Caco-2 (cell line): ENCODE data around the gene SSH2. TPM values are rescaled to one million over a fixed set of nuclear protein-coding genes. Genes with fewer than 3 reads are reported as not detected.

Experiments
- BruUV-seq: library from RNA; stranded (reverse); fragments of 400-500 nt; replicated peaks from 2 replicates; lab custom pipeline; 2021; lab: Mats Ljungman, UMichigan
- CTCF ChIA-PET: fragments of 300-600 bp; sonication (Branson Sonifier 250); formaldehyde crosslinking; loops from one replicate; lab custom pipeline; 2022; ENCODE audit warnings: antibody characterized with exemption; lab: Charles Lee
- POLR2A ChIA-PET: fragments of 300-600 bp; sonication (Branson Sonifier 250); formaldehyde crosslinking; loops from one replicate; lab custom pipeline; 2022; ENCODE audit warnings: antibody characterized with exemption; lab: Charles Lee
- DNase-seq, 2 experiments: peaks; one replicate each; pipeline versions ENCODE4 v3.0.0 to v3.0.0-alpha.2; 2020 to 2022
- H3K27me3 ChIP-seq: replicated peaks from 2 replicates; pipeline ENCODE4 v1.6.0; 2011; ENCODE audit warnings: low read length; ENCODE audit not compliant: control insufficient read depth, insufficient read depth
- H3K36me3 ChIP-seq: 2 replicates; pipeline ENCODE4 v1.5.1; 2011; ENCODE audit warnings: low read length; ENCODE audit not compliant: control insufficient read depth, insufficient read depth
- H3K4me1 ChIP-seq: fragments of 250-450 bp; sonication (Bioruptor Pico); 2 replicates; pipeline ENCODE4 v1.5.1; 2020; ENCODE audit warnings: mild to moderate bottlenecking
- H3K4me3 ChIP-seq: 2 replicates; pipeline ENCODE4 v1.5.1; 2011; ENCODE audit warnings: low read depth, mild to moderate bottlenecking, control low read depth, low read length
- H3K9me3 ChIP-seq: fragments of 250-450 bp; sonication (Bioruptor Pico); 2 replicates; pipeline ENCODE4 v1.5.1; 2020; ENCODE audit warnings: mild to moderate bottlenecking, moderate library complexity
- H3K27ac Mint-ChIP-seq: one replicate; pipeline ENCODE4 v1.8.0; 2022; ENCODE audit warnings: mixed read lengths; ENCODE audit not compliant: unreplicated experiment
- H3K27me3 Mint-ChIP-seq: one replicate; pipeline ENCODE4 v1.8.0; 2022; ENCODE audit warnings: mixed read lengths; ENCODE audit not compliant: insufficient read depth, unreplicated experiment
- H3K36me3 Mint-ChIP-seq: one replicate; pipeline ENCODE4 v1.8.0; 2022; ENCODE audit warnings: mild to moderate bottlenecking, mixed read lengths; ENCODE audit not compliant: insufficient read depth, unreplicated experiment
- H3K4me1 Mint-ChIP-seq: one replicate; pipeline ENCODE4 v1.8.0; 2022; ENCODE audit warnings: low read depth, mixed read lengths; ENCODE audit not compliant: unreplicated experiment
- H3K4me3 Mint-ChIP-seq: one replicate; pipeline ENCODE4 v1.8.0; 2022; ENCODE audit warnings: mild to moderate bottlenecking, moderate library complexity, mixed read lengths; ENCODE audit not compliant: unreplicated experiment
- H3K9me3 Mint-ChIP-seq: one replicate; pipeline ENCODE4 v1.8.0; 2022; ENCODE audit warnings: mixed read lengths; ENCODE audit not compliant: unreplicated experiment
- intact Hi-C: fragments of 100-400 bp; cut with micrococcal nuclease; formaldehyde crosslinking; loops from one replicate; pipeline ENCODE4 v1.10.0; 2022; ENCODE audit not compliant: unreplicated experiment
- total RNA-seq: library from RNA; stranded (reverse); gene quantifications from 2 replicates; pipeline ENCODE4 v1.2.3, GENCODE V29; 2022
- TF ChIP-seq, protein P1 (sequence below), 2 experiments: fragments of 200-600 bp in 1 of 2; IDR thresholded peaks; 1 replicate in 1 of 2; 2 replicates in 1 of 2; pipeline versions ENCODE4 v1.5.1 to v1.8.0; 2011 to 2022; ENCODE audit warnings: antibody characterized with exemption in 1 of 2, control low read depth in 1 of 2, inconsistent platforms in 1 of 2, low read depth in 1 of 2, low read length in 1 of 2, mild to moderate bottlenecking in 1 of 2, moderate library complexity in 1 of 2; ENCODE audit not compliant: insufficient read depth in 1 of 2, severe bottlenecking in 1 of 2, unreplicated experiment in 1 of 2

Gene SSH2
- total RNA-seq, 1 experiment from 2014 or later = 48.2 TPM

DNA sequence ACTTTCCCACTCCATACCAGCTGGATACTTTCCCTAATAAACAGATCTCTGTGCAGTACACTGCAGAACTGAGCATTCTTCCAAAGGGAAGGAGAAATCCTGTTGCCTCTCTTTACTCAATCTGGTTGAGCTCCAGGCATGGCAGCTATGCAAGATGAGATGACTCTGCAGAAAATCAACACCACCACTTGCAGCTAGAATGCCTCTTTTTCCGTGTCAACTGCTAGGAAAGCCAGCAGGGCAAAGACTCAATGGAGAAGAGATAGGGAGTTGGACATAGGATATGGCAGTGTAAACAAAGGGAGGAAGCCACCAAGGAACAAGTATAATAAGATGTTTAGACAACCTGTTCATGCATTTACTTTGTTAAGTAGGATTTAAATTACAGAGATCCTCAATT, 266.9 kb downstream of the SSH2 start:
- Mint-ChIP-seq H3K36me3 (peaks cover 29% of the 10 kb centered on the region), H3K4me1 (peaks cover 22% of the 10 kb centered on the region), H3K27me3 (no peaks in the 10 kb centered on the region), H3K4me3 (no peak overlapping the region), H3K9me3 (peaks cover 10% of the 10 kb centered on the region), H3K27ac (peak overlapping the region; percentile 28)
- ChIA-PET POLR2A (no interaction called here), CTCF (no interaction called here)
- Histone ChIP-seq H3K4me3 (no peak overlapping the region), H3K9me3 (no peaks in the 10 kb centered on the region), H3K36me3 (no peaks in the 10 kb centered on the region; the same call in 1 of the 2 replicates), H3K4me1 (peaks cover 23% of the 10 kb centered on the region), H3K27me3 (no peaks in the 10 kb centered on the region)
- TF ChIP-seq, protein P1, sequence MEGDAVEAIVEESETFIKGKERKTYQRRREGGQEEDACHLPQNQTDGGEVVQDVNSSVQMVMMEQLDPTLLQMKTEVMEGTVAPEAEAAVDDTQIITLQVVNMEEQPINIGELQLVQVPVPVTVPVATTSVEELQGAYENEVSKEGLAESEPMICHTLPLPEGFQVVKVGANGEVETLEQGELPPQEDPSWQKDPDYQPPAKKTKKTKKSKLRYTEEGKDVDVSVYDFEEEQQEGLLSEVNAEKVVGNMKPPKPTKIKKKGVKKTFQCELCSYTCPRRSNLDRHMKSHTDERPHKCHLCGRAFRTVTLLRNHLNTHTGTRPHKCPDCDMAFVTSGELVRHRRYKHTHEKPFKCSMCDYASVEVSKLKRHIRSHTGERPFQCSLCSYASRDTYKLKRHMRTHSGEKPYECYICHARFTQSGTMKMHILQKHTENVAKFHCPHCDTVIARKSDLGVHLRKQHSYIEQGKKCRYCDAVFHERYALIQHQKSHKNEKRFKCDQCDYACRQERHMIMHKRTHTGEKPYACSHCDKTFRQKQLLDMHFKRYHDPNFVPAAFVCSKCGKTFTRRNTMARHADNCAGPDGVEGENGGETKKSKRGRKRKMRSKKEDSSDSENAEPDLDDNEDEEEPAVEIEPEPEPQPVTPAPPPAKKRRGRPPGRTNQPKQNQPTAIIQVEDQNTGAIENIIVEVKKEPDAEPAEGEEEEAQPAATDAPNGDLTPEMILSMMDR (IDR thresholded peaks at IDR 0.05; ENCODE audit: insufficient read depth in 1 of 2, low read depth in 1 of 2, low read length in 1 of 2, severe bottlenecking in 1 of 2, unreplicated experiment in 1 of 2) = no peak
- BruUV-seq = no TSS peak
- intact Hi-C loops = no loop called here
- peak in 1 of 2 experiments; percentile 16 for DNase-seq

DNA sequence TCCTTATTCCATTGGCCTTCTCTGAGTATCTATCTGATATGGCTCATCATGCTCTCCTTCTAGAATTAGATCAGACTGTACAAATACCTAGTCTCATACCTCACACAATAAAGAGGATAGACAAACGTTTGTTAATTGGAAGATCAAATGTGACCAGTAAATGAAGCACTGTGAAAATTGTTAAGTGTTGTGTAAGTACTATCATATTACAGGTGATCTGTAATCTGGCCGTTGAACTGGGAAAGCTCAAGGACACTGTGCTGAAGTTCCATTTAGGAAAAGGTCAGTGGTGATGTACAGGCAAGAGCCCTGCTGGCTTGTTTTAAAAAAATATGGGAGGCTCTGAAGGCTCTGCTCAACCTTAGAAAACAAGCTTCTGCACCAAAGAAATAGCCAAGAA, 268.8 kb downstream of the SSH2 start:
- H3K27me3 Mint-ChIP-seq = no peaks in the 10 kb centered on the region
- intact Hi-C loops = no loop called here
- ChIA-PET CTCF (no interaction called here), POLR2A (no interaction called here)
- Histone ChIP-seq H3K27me3 (no peaks in the 10 kb centered on the region), H3K4me3 (no peak overlapping the region), H3K36me3 (no peaks in the 10 kb centered on the region; the same call in 1 of the 2 replicates), H3K9me3 (no peaks in the 10 kb centered on the region), H3K4me1 (peaks cover 23% of the 10 kb centered on the region)
- H3K36me3 Mint-ChIP-seq = peaks cover 22% of the 10 kb centered on the region
- BruUV-seq = no TSS peak
- H3K4me1 Mint-ChIP-seq = peaks cover 14% of the 10 kb centered on the region
- TF ChIP-seq, protein P1 (IDR thresholded peaks at IDR 0.05; ENCODE audit: insufficient read depth in 1 of 2, low read depth in 1 of 2, low read length in 1 of 2, severe bottlenecking in 1 of 2, unreplicated experiment in 1 of 2) = no peak
- no peak overlapping the region for H3K27ac Mint-ChIP-seq
- H3K9me3 Mint-ChIP-seq = peaks cover 10% of the 10 kb centered on the region
- H3K4me3 Mint-ChIP-seq = no peak overlapping the region
- no peak for DNase-seq

GRCh38 chr17:29659155-29659554, 270.9 kb downstream of the SSH2 start:
- Mint-ChIP-seq H3K36me3 (peaks cover 16% of the 10 kb centered on the region), H3K27ac (no peak overlapping the region), H3K27me3 (no peaks in the 10 kb centered on the region), H3K9me3 (peaks cover 10% of the 10 kb centered on the region), H3K4me3 (no peak overlapping the region), H3K4me1 (peaks cover 6% of the 10 kb centered on the region)
- no peak overlapping the region for H3K4me3 ChIP-seq
- no peak for DNase-seq
- intact Hi-C loops = no loop called here
- CTCF ChIA-PET = interaction anchor here (1.9 kb wide), 1 partner anchor 20 kb away, joined by 4 read pairs; no protein-coding TSS in a partner anchor
- no peaks in the 10 kb centered on the region for H3K27me3 ChIP-seq
- no peaks in the 10 kb centered on the region for H3K9me3 ChIP-seq
- POLR2A ChIA-PET = no interaction called here
- no peaks in the 10 kb centered on the region; the same call in 1 of the 2 replicates for H3K36me3 ChIP-seq
- H3K4me1 ChIP-seq = peaks cover 15% of the 10 kb centered on the region
- TF ChIP-seq, protein P1 (IDR thresholded peaks at IDR 0.05; ENCODE audit: insufficient read depth in 1 of 2, low read depth in 1 of 2, low read length in 1 of 2, severe bottlenecking in 1 of 2, unreplicated experiment in 1 of 2) = no peak
- BruUV-seq = no TSS peak
